NCI-H146 treated with DMSO at 0.1 percent for 48 hours (cell line): Measurements from ENCODE around the gene GPR3.
"Not testable (repeated sequence)": the region's sequence is repeated elsewhere in the genome, so short reads cannot be mapped to it uniquely, and the experiment has no call there.

Experiments
- DNase-seq: peaks from one replicate; lab custom pipeline; 2025; ENCODE audit not compliant: unreplicated experiment; lab: John Stamatoyannopoulos, UW

Gene GPR3

GRCh38 chr1:27418326-27419185 lies 26.1 kb downstream of the GPR3 start:
- no peak for DNase-seq

GRCh38 chr1:27423709-27424108 lies 31.3 kb downstream of the GPR3 start:
- no peak for DNase-seq

- no peak for DNase-seq
Observed at GRCh38 chr1:27427329-27427728, 34.9 kb downstream of the GPR3 start.

- DNase-seq, result no peak
Observed at GRCh38 chr1:27427816-27428315, 35.4 kb downstream of the GPR3 start.

- no peak for DNase-seq
Observed at GRCh38 chr1:27428316-27429028, 36.0 kb downstream of the GPR3 start.

GRCh38 chr1:27429029-27429425 lies 36.6 kb downstream of the GPR3 start:
- DNase-seq, result no peak

- DNase-seq, result no peak
Observed at GRCh38 chr1:27430903-27431600, 38.6 kb downstream of the GPR3 start.

- no peak for DNase-seq
Observed at GRCh38 chr1:27431601-27431940, 39.1 kb downstream of the GPR3 start.

- DNase-seq, result not testable (repeated sequence)
Observed at GRCh38 chr1:27432725-27433124, 40.3 kb downstream of the GPR3 start.

- no peak for DNase-seq
Observed at GRCh38 chr1:27433706-27434105, 41.3 kb downstream of the GPR3 start.

GRCh38 chr1:27435566-27436203 lies 43.3 kb downstream of the GPR3 start:
- no peak for DNase-seq

- DNase-seq, result no peak
Observed at GRCh38 chr1:27436204-27437159, 44.1 kb downstream of the GPR3 start.

- DNase-seq, result no peak
Observed at GRCh38 chr1:27438621-27439061, 46.2 kb downstream of the GPR3 start.

- no peak for DNase-seq
Observed at GRCh38 chr1:27439150-27439549, 46.7 kb downstream of the GPR3 start.

GRCh38 chr1:27444632-27445031 lies 52.2 kb downstream of the GPR3 start:
- DNase-seq, result no peak
